A673 (cell line): Measurements from ENCODE around the gene CR1. TPM values are rescaled to one million over a fixed set of nuclear protein-coding genes. Genes with fewer than 3 reads are reported as not detected.

Experiments
- BruUV-seq: library from RNA; stranded (reverse); fragments of 400-500 nt; replicated peaks from 2 replicates; lab custom pipeline; 2021; lab: Mats Ljungman, UMichigan
- CTCF ChIA-PET: fragments of 300-600 bp; sonication (Branson Sonifier 250); formaldehyde crosslinking; loops from one replicate; lab custom pipeline; 2022; ENCODE audit warnings: antibody characterized with exemption; lab: Charles Lee
- POLR2A ChIA-PET: fragments of 300-600 bp; sonication (Branson Sonifier 250); formaldehyde crosslinking; loops from one replicate; lab custom pipeline; 2022; ENCODE audit warnings: antibody characterized with exemption; ENCODE audit not compliant: low non-redundant PET; lab: Charles Lee
- DNase-seq: peaks from one replicate; pipeline ENCODE4 v3.0.0-alpha.2; 2015; ENCODE audit warnings: low spot score
- H3K27ac ChIP-seq: fragments of 200-600 bp; sonication (generic); 2 replicates; pipeline ENCODE4 v1.5.1; 2016; ENCODE audit warnings: mixed run types, low read depth, mild to moderate bottlenecking, mixed read lengths, antibody characterized with exemption, low read length; ENCODE audit not compliant: poor library complexity, severe bottlenecking
- H3K27me3 ChIP-seq: fragments of 200-600 bp; sonication (generic); replicated peaks from 2 replicates; pipeline ENCODE4 v1.6.1; 2017; ENCODE audit warnings: mixed run types, low read depth, mild to moderate bottlenecking, mixed read lengths, antibody characterized with exemption, low read length; ENCODE audit not compliant: insufficient read depth, poor library complexity
- H3K36me3 ChIP-seq: fragments of 200-600 bp; sonication (generic); 2 replicates; pipeline ENCODE4 v1.6.1; 2016; ENCODE audit warnings: mixed run types, mild to moderate bottlenecking, mixed read lengths, antibody characterized with exemption, low read length; ENCODE audit not compliant: insufficient read depth, poor library complexity, severe bottlenecking
- H3K4me1 ChIP-seq: fragments of 200-600 bp; sonication (generic); 2 replicates; pipeline ENCODE4 v1.6.1; 2017; ENCODE audit warnings: mixed run types, mild to moderate bottlenecking, mixed read lengths, antibody characterized with exemption, low read length; ENCODE audit not compliant: insufficient read depth, poor library complexity, severe bottlenecking
- H3K4me3 ChIP-seq: fragments of 200-600 bp; sonication (generic); 2 replicates; pipeline ENCODE4 v1.5.1; 2016; ENCODE audit warnings: low read depth, mixed run types, mild to moderate bottlenecking, mixed read lengths, low read length; ENCODE audit not compliant: poor library complexity, severe bottlenecking
- H3K9me3 ChIP-seq: fragments of 200-600 bp; sonication (generic); 2 replicates; pipeline ENCODE4 v1.6.1; 2016; ENCODE audit warnings: mixed run types, low read depth, mild to moderate bottlenecking, mixed read lengths, antibody characterized with exemption, low read length; ENCODE audit not compliant: poor library complexity, severe bottlenecking
- EZH2 ChIP-seq: fragments of 200-600 bp; sonication (generic); IDR thresholded peaks from 2 replicates; pipeline ENCODE4 v1.6.1; 2017; ENCODE audit warnings: borderline replicate concordance, low read depth, mild to moderate bottlenecking, mixed read lengths, antibody characterized with exemption, low read length; ENCODE audit not compliant: poor library complexity, severe bottlenecking
- intact Hi-C: fragments of 100-400 bp; cut with micrococcal nuclease; formaldehyde crosslinking; loops from one replicate; pipeline ENCODE4 v1.10.0; 2022; ENCODE audit not compliant: unreplicated experiment
- total RNA-seq: library from RNA; stranded (reverse); gene quantifications from 2 replicates; pipeline ENCODE4 v1.2.3, GENCODE V29; 2021
- TF ChIP-seq, protein P1 (sequence below): fragments of 300-800, 200-600 bp; sonication (generic); conservative IDR thresholded peaks from 2 replicates; pipeline ENCODE4 v1.5.1; 2017; ENCODE audit warnings: low read depth, mild to moderate bottlenecking, antibody characterized with exemption, low read length, moderate library complexity, mixed read lengths

Gene CR1
- total RNA-seq, 1 experiment from 2014 or later: not detected

- Histone ChIP-seq H3K9me3 (no peaks in the 10 kb centered on the region), H3K27me3 (peaks cover 93% of the 10 kb centered on the region), H3K4me3 (no peak overlapping the region), H3K27ac (no peak overlapping the region), H3K36me3 (no peaks in the 10 kb centered on the region), H3K4me1 (no peaks in the 10 kb centered on the region)
- ChIA-PET POLR2A (no interaction called here), CTCF (no interaction called here)
- no TSS peak for BruUV-seq
- intact Hi-C loops: no loop called here
- no peak for DNase-seq
- TF ChIP-seq EZH2: no peak
- TF ChIP-seq, protein P1, sequence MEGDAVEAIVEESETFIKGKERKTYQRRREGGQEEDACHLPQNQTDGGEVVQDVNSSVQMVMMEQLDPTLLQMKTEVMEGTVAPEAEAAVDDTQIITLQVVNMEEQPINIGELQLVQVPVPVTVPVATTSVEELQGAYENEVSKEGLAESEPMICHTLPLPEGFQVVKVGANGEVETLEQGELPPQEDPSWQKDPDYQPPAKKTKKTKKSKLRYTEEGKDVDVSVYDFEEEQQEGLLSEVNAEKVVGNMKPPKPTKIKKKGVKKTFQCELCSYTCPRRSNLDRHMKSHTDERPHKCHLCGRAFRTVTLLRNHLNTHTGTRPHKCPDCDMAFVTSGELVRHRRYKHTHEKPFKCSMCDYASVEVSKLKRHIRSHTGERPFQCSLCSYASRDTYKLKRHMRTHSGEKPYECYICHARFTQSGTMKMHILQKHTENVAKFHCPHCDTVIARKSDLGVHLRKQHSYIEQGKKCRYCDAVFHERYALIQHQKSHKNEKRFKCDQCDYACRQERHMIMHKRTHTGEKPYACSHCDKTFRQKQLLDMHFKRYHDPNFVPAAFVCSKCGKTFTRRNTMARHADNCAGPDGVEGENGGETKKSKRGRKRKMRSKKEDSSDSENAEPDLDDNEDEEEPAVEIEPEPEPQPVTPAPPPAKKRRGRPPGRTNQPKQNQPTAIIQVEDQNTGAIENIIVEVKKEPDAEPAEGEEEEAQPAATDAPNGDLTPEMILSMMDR: no peak
These were observed 4.3 kb downstream of the CR1 start for GRCh38 chr1:207500306-207500705.

GRCh38 chr1:207501071-207501470 is 5.1 kb downstream of the CR1 start:
- ChIA-PET CTCF (no interaction called here), POLR2A (no interaction called here)
- H3K4me1 ChIP-seq: no peaks in the 10 kb centered on the region
- TF ChIP-seq, protein P1: no peak
- TF ChIP-seq EZH2: no peak
- no peaks in the 10 kb centered on the region for H3K9me3 ChIP-seq
- H3K27me3 ChIP-seq: peaks cover 93% of the 10 kb centered on the region
- no peak for DNase-seq
- no peak overlapping the region for H3K4me3 ChIP-seq
- no peak overlapping the region for H3K27ac ChIP-seq
- no TSS peak for BruUV-seq
- no peaks in the 10 kb centered on the region for H3K36me3 ChIP-seq
- intact Hi-C loops: no loop called here

- TF ChIP-seq EZH2: no peak
- TF ChIP-seq, protein P1: no peak
- Histone ChIP-seq H3K27ac (no peak overlapping the region), H3K27me3 (peaks cover 80% of the 10 kb centered on the region), H3K36me3 (no peaks in the 10 kb centered on the region), H3K9me3 (no peaks in the 10 kb centered on the region), H3K4me3 (no peak overlapping the region), H3K4me1 (no peaks in the 10 kb centered on the region)
- BruUV-seq: no TSS peak
- intact Hi-C loops: no loop called here
- DNase-seq: no peak
- ChIA-PET CTCF (no interaction called here), POLR2A (no interaction called here)
These were observed 6.8 kb downstream of the CR1 start for GRCh38 chr1:207502726-207503125.
